OCI-LY7 (cell line): ENCODE results near the gene CCNG1. TPM values are rescaled to one million over a fixed set of nuclear protein-coding genes. Genes with fewer than 3 reads are reported as not detected.

ENCODE experiments used
- BruUV-seq: library from RNA; stranded (reverse); fragments of 400-500 nt; replicated peaks from 2 replicates; lab custom pipeline; 2021; lab: Mats Ljungman, UMichigan
- CTCF ChIA-PET: fragments of 300-600 bp; sonication (Branson Sonifier 250); formaldehyde crosslinking; loops from one replicate; lab custom pipeline; 2022; ENCODE audit warnings: antibody characterized with exemption; ENCODE audit not compliant: unreplicated experiment; lab: Charles Lee
- POLR2A ChIA-PET: fragments of 300-600 bp; sonication (Branson Sonifier 250); formaldehyde crosslinking; loops from one replicate; lab custom pipeline; 2022; ENCODE audit warnings: antibody characterized with exemption; lab: Charles Lee
- DNase-seq: peaks from one replicate; pipeline ENCODE4 v3.0.0-alpha.2; 2015; ENCODE audit warnings: low spot score
- H2AFZ ChIP-seq: fragments of 200-600 bp; sonication (generic), shearing (Covaris generic); 2 replicates; pipeline ENCODE4 v1.6.1; 2014; ENCODE audit warnings: mild to moderate bottlenecking, antibody characterized with exemption, low read length, moderate library complexity
- H3K27ac ChIP-seq: fragments of 200-600 bp; sonication (generic); 2 replicates; pipeline ENCODE4 v1.5.1; 2014; ENCODE audit warnings: mixed run types, low read depth, mild to moderate bottlenecking, moderate library complexity, low read length, inconsistent platforms; ENCODE audit not compliant: poor library complexity, severe bottlenecking
- H3K36me3 ChIP-seq: fragments of 200-600 bp; sonication (generic); 2 replicates; pipeline ENCODE4 v1.6.1; 2014; ENCODE audit warnings: mild to moderate bottlenecking, antibody characterized with exemption, low read length, moderate library complexity, mixed read lengths; ENCODE audit not compliant: insufficient read depth
- H3K4me1 ChIP-seq: fragments of 200-600 bp; sonication (generic); 2 replicates; pipeline ENCODE4 v1.5.1; 2014; ENCODE audit warnings: mild to moderate bottlenecking, low read length; ENCODE audit not compliant: insufficient read depth, poor library complexity, severe bottlenecking
- H3K4me2 ChIP-seq: fragments of 200-600 bp; sonication (generic); 2 replicates; pipeline ENCODE4 v1.6.1; 2014; ENCODE audit warnings: mild to moderate bottlenecking, low read length
- H3K4me3 ChIP-seq: fragments of 200-600 bp; sonication (generic); 2 replicates; pipeline ENCODE4 v1.5.1; 2014; ENCODE audit warnings: mild to moderate bottlenecking, low read depth, low read length; ENCODE audit not compliant: poor library complexity, severe bottlenecking
- H3K79me2 ChIP-seq: fragments of 200-600 bp; sonication (generic); 2 replicates; pipeline ENCODE4 v1.6.1; 2016; ENCODE audit warnings: low read depth, mild to moderate bottlenecking, low read length, moderate library complexity, mixed read lengths; ENCODE audit not compliant: insufficient read depth
- H3K9me2 ChIP-seq: fragments of 200-600 bp; sonication (generic); 2 replicates; pipeline ENCODE4 v1.6.1; 2016; ENCODE audit warnings: mild to moderate bottlenecking, low read length, mixed read lengths; ENCODE audit not compliant: insufficient read depth
- H3K9me3 ChIP-seq: fragments of 200-600 bp; sonication (generic); 2 replicates; pipeline ENCODE4 v1.6.1; 2014; ENCODE audit warnings: mild to moderate bottlenecking, mixed run types, low read length, mixed read lengths
- H4K20me1 ChIP-seq: fragments of 200-600 bp; sonication (generic); 2 replicates; pipeline ENCODE4 v1.6.1; 2014; ENCODE audit warnings: mild to moderate bottlenecking, antibody characterized with exemption, low read length, moderate library complexity, mixed read lengths; ENCODE audit not compliant: insufficient read depth
- EZH2phosphoT487 ChIP-seq: fragments of 200-600 bp; sonication (generic); IDR thresholded peaks from 2 replicates; pipeline ENCODE4 v1.6.1; 2018; ENCODE audit warnings: low read depth, borderline replicate concordance, mild to moderate bottlenecking, mixed run types, antibody characterized with exemption, low read length, moderate library complexity, mixed read lengths
- intact Hi-C: fragments of 100-400 bp; cut with micrococcal nuclease; formaldehyde crosslinking; loops from one replicate; pipeline ENCODE4 v1.10.0; 2022; ENCODE audit not compliant: unreplicated experiment
- small RNA-seq: library from RNA; depleted of rRNA; stranded (forward); fragments of <200 nt; gene quantifications from one replicate; pipeline ENCODE3, GENCODE V24; 2014
- total RNA-seq, 2 experiments: library from RNA; depleted of rRNA in 1 of 2; stranded (reverse); fragments of >200 nt in 1 of 2; shearing (Covaris generic) in 1 of 2; gene quantifications; 2 replicates each; pipeline ENCODE4 v1.2.3, GENCODE V29; 2014 to 2022
- TF ChIP-seq, protein P1 (sequence below): fragments of 200-600 bp; sonication (generic); conservative IDR thresholded peaks from 2 replicates; pipeline ENCODE4 v1.5.1; 2014; ENCODE audit warnings: mild to moderate bottlenecking, antibody characterized with exemption, low read length, moderate library complexity, mixed read lengths

CCNG1 gene
- total RNA-seq, 2 experiments from 2014 or later = 93.5 to 118 TPM

GRCh38 chr5:163489055-163489744 is 51.8 kb downstream of the CCNG1 start:
- H3K9me2 ChIP-seq = no peaks in the 10 kb centered on the region
- no TSS peak for BruUV-seq
- H3K4me3 ChIP-seq = no peak overlapping the region
- POLR2A ChIA-PET = interaction anchor here (0.6 to 2.8 kb wide), 4 partner anchors 8 to 1173 kb away, joined by 3 to 7 read pairs (median 5); no protein-coding TSS in a partner anchor
- no peaks in the 10 kb centered on the region for H4K20me1 ChIP-seq
- no peaks in the 10 kb centered on the region; the same call in 1 of the 2 replicates for H3K9me3 ChIP-seq
- no peak overlapping the region for H2AFZ ChIP-seq
- intact Hi-C loops = no loop called here
- H3K4me2 ChIP-seq = no peak overlapping the region
- no peak overlapping the region for H3K27ac ChIP-seq
- TF ChIP-seq, protein P1, sequence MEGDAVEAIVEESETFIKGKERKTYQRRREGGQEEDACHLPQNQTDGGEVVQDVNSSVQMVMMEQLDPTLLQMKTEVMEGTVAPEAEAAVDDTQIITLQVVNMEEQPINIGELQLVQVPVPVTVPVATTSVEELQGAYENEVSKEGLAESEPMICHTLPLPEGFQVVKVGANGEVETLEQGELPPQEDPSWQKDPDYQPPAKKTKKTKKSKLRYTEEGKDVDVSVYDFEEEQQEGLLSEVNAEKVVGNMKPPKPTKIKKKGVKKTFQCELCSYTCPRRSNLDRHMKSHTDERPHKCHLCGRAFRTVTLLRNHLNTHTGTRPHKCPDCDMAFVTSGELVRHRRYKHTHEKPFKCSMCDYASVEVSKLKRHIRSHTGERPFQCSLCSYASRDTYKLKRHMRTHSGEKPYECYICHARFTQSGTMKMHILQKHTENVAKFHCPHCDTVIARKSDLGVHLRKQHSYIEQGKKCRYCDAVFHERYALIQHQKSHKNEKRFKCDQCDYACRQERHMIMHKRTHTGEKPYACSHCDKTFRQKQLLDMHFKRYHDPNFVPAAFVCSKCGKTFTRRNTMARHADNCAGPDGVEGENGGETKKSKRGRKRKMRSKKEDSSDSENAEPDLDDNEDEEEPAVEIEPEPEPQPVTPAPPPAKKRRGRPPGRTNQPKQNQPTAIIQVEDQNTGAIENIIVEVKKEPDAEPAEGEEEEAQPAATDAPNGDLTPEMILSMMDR = peak; percentile 42
- TF ChIP-seq EZH2phosphoT487 = no peak
- DNase-seq = no peak
- H3K79me2 ChIP-seq = no peaks in the 10 kb centered on the region
- CTCF ChIA-PET = interaction anchor here (0.9 kb wide), 1 partner anchor 14 kb away, joined by 3 read pairs; no protein-coding TSS in a partner anchor
- peaks cover 100% of the 10 kb centered on the region for H3K36me3 ChIP-seq
- H3K4me1 ChIP-seq = no peaks in the 10 kb centered on the region

GRCh38 chr5:163489745-163490075 is 52.3 kb downstream of the CCNG1 start:
- Histone ChIP-seq H4K20me1 (no peaks in the 10 kb centered on the region), H3K4me3 (no peak overlapping the region), H3K27ac (no peak overlapping the region), H3K9me2 (no peaks in the 10 kb centered on the region), H3K36me3 (peaks cover 96% of the 10 kb centered on the region), H3K4me1 (no peaks in the 10 kb centered on the region), H2AFZ (no peak overlapping the region), H3K9me3 (no peaks in the 10 kb centered on the region; the same call in 1 of the 2 replicates), H3K79me2 (no peaks in the 10 kb centered on the region), H3K4me2 (no peak overlapping the region)
- intact Hi-C loops = no loop called here
- TF ChIP-seq, protein P1 = no peak
- no peak for TF ChIP-seq EZH2phosphoT487
- CTCF ChIA-PET = interaction anchor here (0.9 kb wide), 1 partner anchor 15 kb away, joined by 3 read pairs; no protein-coding TSS in a partner anchor
- DNase-seq = no peak
- POLR2A ChIA-PET = interaction anchor here (0.6 to 2.8 kb wide), 5 partner anchors 8 to 1173 kb away, joined by 3 to 7 read pairs (median 4); no protein-coding TSS in a partner anchor
- no TSS peak for BruUV-seq

Small RNAs within 50 kb of the gene (small RNA-seq; reads per million reads assigned to genes)
- gene AC008723.1 = not detected

Other genes with a start within 250 kb of the CCNG1 start
- 30.0 and 59.0 TPM in 2 replicates for gene NUDCD2, start 22.5 kb downstream of the CCNG1 start, total RNA-seq (2014; rRNA removed; shearing (Covaris generic))
- 64.6 and 67.6 TPM in 2 replicates for gene NUDCD2, start 22.5 kb downstream of the CCNG1 start, total RNA-seq (2022)
- 44.1 and 63.2 TPM in 2 replicates for gene HMMR, start 23.0 kb downstream of the CCNG1 start, total RNA-seq (2014; rRNA removed; shearing (Covaris generic))
- gene HMMR, start 23.0 kb downstream of the CCNG1 start, total RNA-seq (2022) = 107 and 112 TPM in 2 replicates
- gene MAT2B, start 68.0 kb downstream of the CCNG1 start, total RNA-seq (2014; rRNA removed; shearing (Covaris generic)) = 32.3 and 35.0 TPM in 2 replicates
- gene MAT2B, start 68.0 kb downstream of the CCNG1 start, total RNA-seq (2022) = 52.5 and 55.6 TPM in 2 replicates